Activated effector memory CD4-positive, alpha-beta T cell treated with Interleukin-2 at 50 U/mL for 16 hours (primary cell): ENCODE data around the gene ACTG1.
"Not testable (repeated sequence)": the region's sequence is repeated elsewhere in the genome, so short reads cannot be mapped to it uniquely, and the experiment has no call there.

Experiments
- DNase-seq: peaks from one replicate; pipeline ENCODE4 v3.0.0-alpha.2; 2020

Gene ACTG1

GRCh38 chr17:81531998-81532404 lies 19.4 kb upstream of the ACTG1 start:
- not testable (repeated sequence) for DNase-seq

GRCh38 chr17:81531013-81531412 lies 18.4 kb upstream of the ACTG1 start:
- DNase-seq: not testable (repeated sequence)

GRCh38 chr17:81529437-81529803 lies 16.8 kb upstream of the ACTG1 start:
- no peak for DNase-seq

- DNase-seq: no peak
Observed at GRCh38 chr17:81528651-81529436, 16.2 kb upstream of the ACTG1 start.

GRCh38 chr17:81528384-81528650 lies 15.7 kb upstream of the ACTG1 start:
- DNase-seq: no peak

- DNase-seq: no peak
Observed at GRCh38 chr17:81527591-81528383, 15.2 kb upstream of the ACTG1 start, which contains the start of gene FSCN2. Gene FSCN2, plus strand, starts transcription at chr17:81528377. Its CDS starts 155 bp downstream, at chr17:81528532.

GRCh38 chr17:81526662-81527571 lies 14.3 kb upstream of the ACTG1 start:
- DNase-seq: no peak

GRCh38 chr17:81524865-81525159 lies 12.2 kb upstream of the ACTG1 start:
- no peak for DNase-seq

- no peak for DNase-seq
Observed at GRCh38 chr17:81524039-81524864, 11.7 kb upstream of the ACTG1 start.

- DNase-seq: no peak
Observed at GRCh38 chr17:81523402-81524038, 10.9 kb upstream of the ACTG1 start.

- no peak for DNase-seq
Observed at GRCh38 chr17:81522491-81523401, 10.1 kb upstream of the ACTG1 start.

- DNase-seq: no peak
Observed at GRCh38 chr17:81520021-81520901, 7.7 kb upstream of the ACTG1 start.

GRCh38 chr17:81519284-81520020 lies 6.9 kb upstream of the ACTG1 start:
- DNase-seq: peak; percentile 63

- no peak for DNase-seq
Observed at GRCh38 chr17:81518785-81519283, 6.2 kb upstream of the ACTG1 start.

GRCh38 chr17:81518113-81518784 lies 5.7 kb upstream of the ACTG1 start:
- DNase-seq: no peak

GRCh38 chr17:81517339-81518112 lies 4.9 kb upstream of the ACTG1 start:
- no peak for DNase-seq

- DNase-seq: no peak
Observed at GRCh38 chr17:81517009-81517338, 4.4 kb upstream of the ACTG1 start.

- DNase-seq: no peak
Observed at GRCh38 chr17:81516439-81516838, 3.8 kb upstream of the ACTG1 start.
